Body of pancreas (tissue), 4 donors: Measurements from ENCODE around the gene TRERF1.

Source experiments
- CTCF ChIP-seq, 7 experiments: fragments of 450-650 bp in 4 of 7; fragments of 200-600 bp in 3 of 7; sonication (generic) in 3 of 7; IDR thresholded peaks; one replicate each; pipeline ENCODE4 v1.5.1; 2016 to 2019; ENCODE audit warnings: antibody characterized with exemption in 7 of 7
- POLR2A ChIP-seq, 3 donors: fragments of 450-650 bp; IDR thresholded peaks; one replicate each; pipeline ENCODE4 v1.6.1; 2016; ENCODE audit warnings: antibody characterized with exemption in 3 of 3, mild to moderate bottlenecking in 2 of 3

GRCh38 chr6:42452171-42453030 lies 675 bp upstream of the TRERF1 start:
- no peak for TF ChIP-seq CTCF (IDR thresholded peaks at IDR 0.05)
- TF ChIP-seq POLR2A (IDR thresholded peaks at IDR 0.05) = peak; percentile 41 to 68 (median 55)
